Keratinocyte (primary cell): Measurements from ENCODE around the gene ZNF689. TPM values are rescaled to one million over a fixed set of nuclear protein-coding genes. Genes with fewer than 3 reads are reported as not detected.

ENCODE experiments used
- DNase-seq: peaks from one replicate; pipeline ENCODE4 v3.0.0-alpha.2; 2011; ENCODE audit warnings: low read depth, missing footprints, low spot score
- FAIRE-seq: peaks from 2 replicates; lab custom pipeline; 2011; peaks lifted over from hg19 to GRCh38; lab: Jason Lieb, UNC
- H2AFZ ChIP-seq: 2 replicates; pipeline ENCODE4 v1.6.0; 2012; ENCODE audit warnings: low read length, control low read depth, inconsistent platforms; ENCODE audit not compliant: control insufficient read depth
- H3K27ac ChIP-seq: 2 replicates; pipeline ENCODE4 v1.5.1; 2011; ENCODE audit warnings: low read length; ENCODE audit not compliant: control insufficient read depth, insufficient read depth
- H3K27me3 ChIP-seq: 3 replicates; pipeline ENCODE4 v1.6.0; 2011; ENCODE audit warnings: low read length; ENCODE audit not compliant: control insufficient read depth, insufficient read depth; ENCODE audit errors: extremely low read depth
- H3K36me3 ChIP-seq, 2 experiments: 2 replicates in 1 of 2; 3 replicates in 1 of 2; pipeline ENCODE4 v1.5.1; 2011; ENCODE audit warnings: low read length in 2 of 2, mild to moderate bottlenecking in 1 of 2; ENCODE audit not compliant: control insufficient read depth in 2 of 2, insufficient read depth in 2 of 2; ENCODE audit errors: extremely low read depth in 1 of 2
- H3K4me1 ChIP-seq: 3 replicates; pipeline ENCODE4 v1.5.1; 2011; ENCODE audit warnings: low read length; ENCODE audit not compliant: control insufficient read depth, insufficient read depth; ENCODE audit errors: extremely low read depth
- H3K4me2 ChIP-seq: 3 replicates; pipeline ENCODE4 v1.6.0; 2011; ENCODE audit warnings: low read depth, low read length; ENCODE audit not compliant: control insufficient read depth, insufficient read depth; ENCODE audit errors: extremely low read depth
- H3K4me3 ChIP-seq, 3 experiments: fragments of 200-600 bp in 1 of 3; sonication (generic) in 1 of 3; 2 replicates in 2 of 3; 3 replicates in 1 of 3; pipeline ENCODE4 v1.5.1; 2011 to 2016; ENCODE audit warnings: low read length in 3 of 3, mild to moderate bottlenecking in 3 of 3, control low read depth in 2 of 3, inconsistent platforms in 1 of 3, low read depth in 1 of 3, mixed read lengths in 1 of 3, mixed run types in 1 of 3, moderate library complexity in 1 of 3; ENCODE audit not compliant: control insufficient read depth in 2 of 3, insufficient read depth in 2 of 3; ENCODE audit errors: extremely low read depth in 1 of 3
- H3K79me2 ChIP-seq: 2 replicates; pipeline ENCODE4 v1.6.0; 2012; ENCODE audit warnings: low read length; ENCODE audit not compliant: control insufficient read depth, insufficient read depth
- H3K9ac ChIP-seq: 3 replicates; pipeline ENCODE4 v1.6.0; 2011; ENCODE audit warnings: low read length; ENCODE audit not compliant: control insufficient read depth, insufficient read depth; ENCODE audit errors: extremely low read depth
- H3K9me1 ChIP-seq: 3 replicates; pipeline ENCODE4 v1.6.0; 2011; ENCODE audit warnings: low read length; ENCODE audit not compliant: control insufficient read depth, insufficient read depth; ENCODE audit errors: extremely low read depth
- H3K9me3 ChIP-seq: 2 replicates; pipeline ENCODE4 v1.5.1; 2012; ENCODE audit warnings: low read depth, low read length; ENCODE audit not compliant: control insufficient read depth
- H4K20me1 ChIP-seq: 3 replicates; pipeline ENCODE4 v1.6.0; 2011; ENCODE audit warnings: low read length; ENCODE audit not compliant: control insufficient read depth, insufficient read depth; ENCODE audit errors: extremely low read depth
- EZH2 ChIP-seq: IDR thresholded peaks from one replicate; pipeline ENCODE4 v1.6.1; 2012; ENCODE audit warnings: inconsistent platforms, mild to moderate bottlenecking, low read length, moderate library complexity
- dilution Hi-C: fragments of 300-500 bp; cut with MboI; formaldehyde crosslinking; loops from one replicate; pipeline ENCODE4 v1.7.0; 2020; ENCODE audit warnings: low sequenced_read_pairs; ENCODE audit not compliant: extremely low pct_ligation_motif_present
- polyA plus RNA-seq, 5 experiments: library from polyadenylated mRNA; depleted of rRNA in 3 of 5; stranded (reverse) in 3 of 5; stranded (forward) in 1 of 5; unstranded in 1 of 5; fragments of >200 nt; gene quantifications; 1 replicate in 1 of 5; 2 replicates in 3 of 5; 3 replicates in 1 of 5; pipeline versions ENCODE4 v1.2.1 to v1.2.3, GENCODE V29; 2011 to 2012; ENCODE audit warnings: missing spikeins in 2 of 5, low read depth in 1 of 5, low replicate concordance in 1 of 5
- TF ChIP-seq, protein P1 (sequence below), 3 experiments: IDR thresholded peaks in 1 of 3; conservative IDR thresholded peaks in 1 of 3; optimal IDR thresholded peaks in 1 of 3; 2 replicates in 2 of 3; 3 replicates in 1 of 3; pipeline versions ENCODE3 to v1.5.1; 2011; ENCODE audit warnings: low read length in 3 of 3, mild to moderate bottlenecking in 3 of 3, moderate library complexity in 2 of 3, control low read depth in 1 of 3, inconsistent platforms in 1 of 3; ENCODE audit not compliant: insufficient read depth in 2 of 3; ENCODE audit errors: extremely low read depth in 1 of 3

The ZNF689 gene
- polyA plus RNA-seq, 1 donor (not counting 4 experiments of a cell fraction or from before 2014, with no cell fraction given): 3.3 TPM

- no peak for TF ChIP-seq EZH2
- TF ChIP-seq, protein P1, sequence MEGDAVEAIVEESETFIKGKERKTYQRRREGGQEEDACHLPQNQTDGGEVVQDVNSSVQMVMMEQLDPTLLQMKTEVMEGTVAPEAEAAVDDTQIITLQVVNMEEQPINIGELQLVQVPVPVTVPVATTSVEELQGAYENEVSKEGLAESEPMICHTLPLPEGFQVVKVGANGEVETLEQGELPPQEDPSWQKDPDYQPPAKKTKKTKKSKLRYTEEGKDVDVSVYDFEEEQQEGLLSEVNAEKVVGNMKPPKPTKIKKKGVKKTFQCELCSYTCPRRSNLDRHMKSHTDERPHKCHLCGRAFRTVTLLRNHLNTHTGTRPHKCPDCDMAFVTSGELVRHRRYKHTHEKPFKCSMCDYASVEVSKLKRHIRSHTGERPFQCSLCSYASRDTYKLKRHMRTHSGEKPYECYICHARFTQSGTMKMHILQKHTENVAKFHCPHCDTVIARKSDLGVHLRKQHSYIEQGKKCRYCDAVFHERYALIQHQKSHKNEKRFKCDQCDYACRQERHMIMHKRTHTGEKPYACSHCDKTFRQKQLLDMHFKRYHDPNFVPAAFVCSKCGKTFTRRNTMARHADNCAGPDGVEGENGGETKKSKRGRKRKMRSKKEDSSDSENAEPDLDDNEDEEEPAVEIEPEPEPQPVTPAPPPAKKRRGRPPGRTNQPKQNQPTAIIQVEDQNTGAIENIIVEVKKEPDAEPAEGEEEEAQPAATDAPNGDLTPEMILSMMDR (optimal IDR thresholded peaks at IDR 0.05 in 1 of 3, IDR thresholded peaks at IDR 0.05 in 1 of 3, conservative IDR thresholded peaks at IDR 0.05 in 1 of 3; ENCODE audit: extremely low read depth in 1 of 3, insufficient read depth in 2 of 3, low read length in 3 of 3): no peak
- Histone ChIP-seq H3K79me2 (peaks cover 2% of the 10 kb centered on the region), H3K27ac (no peak overlapping the region), H2AFZ (no peak overlapping the region), H3K4me3 (no peak overlapping the region), H3K4me2 (no peak overlapping the region), H3K27me3 (no peaks in the 10 kb centered on the region), H4K20me1 (no peaks in the 10 kb centered on the region), H3K9ac (no peak overlapping the region), H3K9me1 (no peaks in the 10 kb centered on the region), H3K4me1 (peaks cover 19% of the 10 kb centered on the region), H3K36me3 (peaks cover 10 to 13% of the 10 kb centered on the region in 2 experiments), H3K9me3 (no peaks in the 10 kb centered on the region)
- dilution Hi-C loops: no loop called here
- FAIRE-seq: no peak
- no peak for DNase-seq
These were observed 5.8 kb downstream of the ZNF689 start for GRCh38 chr16:30604316-30604947.

DNA sequence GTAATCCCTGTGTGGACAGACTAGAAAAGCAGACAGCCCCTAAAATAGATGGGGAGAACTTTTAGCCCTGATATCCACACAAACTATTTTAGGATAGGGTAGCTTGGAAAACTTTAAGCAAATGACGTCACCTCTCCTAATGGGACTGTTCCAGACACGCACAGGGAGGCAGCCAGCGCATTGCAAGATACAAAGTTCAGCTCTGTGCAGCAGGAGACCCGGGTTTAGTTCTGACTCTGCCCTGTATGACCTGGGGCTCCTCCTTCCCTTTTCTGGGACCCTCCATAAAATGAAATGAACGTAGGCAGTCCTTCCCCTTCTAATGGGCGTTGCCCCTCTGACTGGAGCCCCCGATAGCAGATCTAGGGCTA lies 6.3 kb downstream of the ZNF689 start:
- FAIRE-seq (no peak), DNase-seq (no peak)
- no peaks in the 10 kb centered on the region for H3K27me3 ChIP-seq
- peaks cover 10 to 13% of the 10 kb centered on the region in 2 experiments for H3K36me3 ChIP-seq
- no peaks in the 10 kb centered on the region for H3K9me3 ChIP-seq
- H3K9ac ChIP-seq: no peak overlapping the region
- dilution Hi-C loops: no loop called here
- no peak overlapping the region for H3K4me2 ChIP-seq
- no peak overlapping the region for H3K27ac ChIP-seq
- no peaks in the 10 kb centered on the region for H3K79me2 ChIP-seq
- H3K4me1 ChIP-seq: peaks cover 14% of the 10 kb centered on the region
- no peaks in the 10 kb centered on the region for H4K20me1 ChIP-seq
- no peaks in the 10 kb centered on the region for H3K9me1 ChIP-seq
- no peak overlapping the region for H3K4me3 ChIP-seq
- TF ChIP-seq, protein P1 (optimal IDR thresholded peaks at IDR 0.05 in 1 of 3, IDR thresholded peaks at IDR 0.05 in 1 of 3, conservative IDR thresholded peaks at IDR 0.05 in 1 of 3; ENCODE audit: extremely low read depth in 1 of 3, insufficient read depth in 2 of 3, low read length in 3 of 3): no peak
- TF ChIP-seq EZH2: no peak
- H2AFZ ChIP-seq: no peak overlapping the region
